HepG2 (cell line): ENCODE measurements around the gene SBK3. TPM values are rescaled to one million over a fixed set of nuclear protein-coding genes. Genes with fewer than 3 reads are reported as not detected.

Experiments used
- ARNT2 ChIP-seq: sonication (generic); formaldehyde crosslinking; IDR thresholded peaks from 2 replicates; pipeline ENCODE4 v1.8.0; 2022; ENCODE audit warnings: mild to moderate bottlenecking, low read depth, missing genetic modification reagents, moderate library complexity
- ESRRA ChIP-seq: sonication (generic); formaldehyde crosslinking; IDR thresholded peaks from 2 replicates; pipeline ENCODE4 v1.5.1; 2020; ENCODE audit warnings: mild to moderate bottlenecking, low read depth, missing genetic modification reagents
- FOXA1 ChIP-seq, 2 experiments: fragments of 450-650 bp in 1 of 2; sonication (generic) in 1 of 2; formaldehyde crosslinking in 1 of 2; IDR thresholded peaks; 2 replicates each; pipeline versions ENCODE4 v1.4.0 to v1.6.1; 2016 to 2020; ENCODE audit warnings: missing genetic modification reagents in 1 of 2
- GZF1 ChIP-seq: sonication (generic); formaldehyde crosslinking; IDR thresholded peaks from 2 replicates; pipeline ENCODE4 v1.5.1; 2020; ENCODE audit warnings: mild to moderate bottlenecking, missing genetic modification reagents
- HDAC1 ChIP-seq: sonication (generic); formaldehyde crosslinking; IDR thresholded peaks from 2 replicates; pipeline ENCODE4 v1.5.1; 2020; ENCODE audit warnings: mild to moderate bottlenecking, missing genetic modification reagents
- HOXA5 ChIP-seq: sonication (generic); formaldehyde crosslinking; IDR thresholded peaks from 2 replicates; pipeline ENCODE4 v1.4.0; 2020; ENCODE audit warnings: missing genetic modification reagents
- HOXA9 ChIP-seq: sonication (generic); formaldehyde crosslinking; IDR thresholded peaks from 2 replicates; pipeline ENCODE4 v1.8.1; 2022; ENCODE audit warnings: missing genetic modification reagents, mild to moderate bottlenecking, moderate library complexity, borderline replicate concordance
- IRF9 ChIP-seq: sonication (generic); formaldehyde crosslinking; IDR thresholded peaks from 2 replicates; pipeline ENCODE4 v1.8.0; 2022; ENCODE audit warnings: missing genetic modification reagents, mild to moderate bottlenecking, borderline replicate concordance
- KDM1A ChIP-seq: IDR thresholded peaks from 2 replicates; pipeline ENCODE4 v1.6.1; 2016; ENCODE audit warnings: missing compliant biosample characterization
- KDM5B ChIP-seq: sonication (generic); formaldehyde crosslinking; IDR thresholded peaks from 2 replicates; pipeline ENCODE4 v1.4.0; 2020; ENCODE audit warnings: missing genetic modification reagents, mild to moderate bottlenecking, borderline replicate concordance
- MED1 ChIP-seq: sonication (generic); formaldehyde crosslinking; IDR thresholded peaks from 2 replicates; pipeline ENCODE4 v1.4.0; 2020; ENCODE audit warnings: missing genetic modification reagents
- MEIS1 ChIP-seq: sonication (generic); formaldehyde crosslinking; IDR thresholded peaks from 2 replicates; pipeline ENCODE4 v1.9.0; 2021; ENCODE audit warnings: mild to moderate bottlenecking, missing genetic modification reagents, moderate library complexity, borderline replicate concordance
- MXD3 ChIP-seq: IDR thresholded peaks from 2 replicates; pipeline ENCODE4 v1.6.1; 2016; ENCODE audit warnings: mild to moderate bottlenecking, missing biosample characterization, missing genetic modification reagents
- NKX3-1 ChIP-seq: sonication (generic); formaldehyde crosslinking; IDR thresholded peaks from 2 replicates; pipeline ENCODE4 v1.5.0; 2020; ENCODE audit warnings: missing genetic modification reagents
- NR2C2 ChIP-seq: sonication (generic); formaldehyde crosslinking; IDR thresholded peaks from 2 replicates; pipeline ENCODE4 v1.4.0; 2020; ENCODE audit warnings: missing genetic modification reagents, mild to moderate bottlenecking, moderate library complexity, borderline replicate concordance
- ONECUT2 ChIP-seq: sonication (generic); formaldehyde crosslinking; IDR thresholded peaks from 2 replicates; pipeline ENCODE4 v1.4.0; 2020; ENCODE audit warnings: missing genetic modification reagents
- PHF8 ChIP-seq: sonication (generic); formaldehyde crosslinking; IDR thresholded peaks from 2 replicates; pipeline ENCODE4 v1.5.0; 2020; ENCODE audit warnings: missing genetic modification reagents
- SALL1 ChIP-seq: sonication (generic); formaldehyde crosslinking; IDR thresholded peaks from 2 replicates; pipeline ENCODE4 v1.8.0; 2022; ENCODE audit warnings: mild to moderate bottlenecking, missing genetic modification reagents
- SATB2 ChIP-seq: sonication (generic); formaldehyde crosslinking; IDR thresholded peaks from 2 replicates; pipeline ENCODE4 v1.5.0; 2020; ENCODE audit warnings: missing genetic modification reagents
- SPEN ChIP-seq: sonication (generic); formaldehyde crosslinking; IDR thresholded peaks from 2 replicates; pipeline ENCODE4 v1.5.1; 2020; ENCODE audit warnings: low read depth, mild to moderate bottlenecking, missing genetic modification reagents
- WIZ ChIP-seq: sonication (generic); formaldehyde crosslinking; IDR thresholded peaks from 2 replicates; pipeline ENCODE4 v1.5.1; 2020; ENCODE audit warnings: mild to moderate bottlenecking, missing genetic modification reagents
- ZFX ChIP-seq: sonication (generic); formaldehyde crosslinking; IDR thresholded peaks from 2 replicates; pipeline ENCODE4 v1.4.0; 2020; ENCODE audit warnings: mild to moderate bottlenecking, low read depth, missing genetic modification reagents, moderate library complexity
- ZNF3 ChIP-seq: IDR thresholded peaks from 2 replicates; pipeline ENCODE4 v1.7.0; 2017; ENCODE audit warnings: inconsistent platforms
- ZNF383 ChIP-seq: sonication (generic); formaldehyde crosslinking; IDR thresholded peaks from 2 replicates; pipeline ENCODE4 v1.4.0; 2020; ENCODE audit warnings: missing genetic modification reagents, mild to moderate bottlenecking, borderline replicate concordance
- ZNF605 ChIP-seq: sonication (generic); formaldehyde crosslinking; IDR thresholded peaks from 2 replicates; pipeline ENCODE4 v1.8.0; 2022; ENCODE audit warnings: mild to moderate bottlenecking, missing genetic modification reagents
- ZNF878 ChIP-seq: sonication (generic); formaldehyde crosslinking; IDR thresholded peaks from 2 replicates; pipeline ENCODE4 v1.8.1; 2023; ENCODE audit warnings: mild to moderate bottlenecking, missing genetic modification reagents, moderate library complexity
- ZSCAN22 ChIP-seq: sonication (generic); formaldehyde crosslinking; IDR thresholded peaks from 2 replicates; pipeline ENCODE4 v1.4.0; 2020; ENCODE audit warnings: mild to moderate bottlenecking, missing genetic modification reagents
- polyA plus RNA-seq, 8 experiments: library from polyadenylated mRNA; depleted of rRNA in 3 of 8; stranded (reverse) in 7 of 8; unstranded in 1 of 8; fragments of >200 nt; fragmentation: Illumina TruSeq in 4 of 8; extraction: Trizol in 4 of 8; gene quantifications; 2 replicates each; pipeline versions ENCODE4 v1.2.1 to v1.2.3, GENCODE V29; 2011 to 2016; ENCODE audit warnings: low read depth in 4 of 8, missing spikeins in 1 of 8, mixed read lengths in 1 of 8; ENCODE audit not compliant: insufficient read depth in 1 of 8
- total RNA-seq, 5 experiments: library from RNA; depleted of rRNA; stranded (reverse); fragments of >200 nt; fragmentation: Illumina TruSeq; extraction: Trizol; gene quantifications; 2 replicates each; pipeline ENCODE4 v1.2.3, GENCODE V29; 2016; ENCODE audit warnings: low read depth in 1 of 5
- TF ChIP-seq, protein P1 (sequence below): sonication (generic); formaldehyde crosslinking; IDR thresholded peaks from 2 replicates; pipeline ENCODE4 v1.8.0; 2022; ENCODE audit warnings: low read depth, missing genetic modification reagents

The SBK3 gene
- total and polyA plus RNA-seq, 2 of the 13 experiments (the other 11 are each of a cell fraction or from before 2014, with no cell fraction given), result 0.66 to 0.77 TPM

GRCh38 chr19:55581145-55581822 lies 35.9 kb upstream of the SBK3 start (continued):
- TF ChIP-seq ZSCAN22 (CRISPR knock-in tag) (0 out of 2 replicates have a peak, but pooled peaks have one; percentile 30), KDM1A (peak; percentile 78; the same call in 1 of the 2 replicates), NR2C2 (peak; percentile 47; the same call in 1 of the 2 replicates), GZF1 (CRISPR knock-in tag) (no peak; the same call in 1 of the 2 replicates), ESRRA (CRISPR knock-in tag) (no peak), MXD3 (CRISPR knock-in tag) (0 out of 2 replicates have a peak, but pooled peaks have one; percentile 42), ZNF605 (CRISPR knock-in tag) (no peak; the same call in 1 of the 2 replicates), SALL1 (peak; percentile 44), WIZ (CRISPR knock-in tag) (peak; percentile 83; the same call in 1 of the 2 replicates), HOXA5 (peak; percentile 41; the same call in 1 of the 2 replicates), ONECUT2 (0 out of 2 replicates have a peak, but pooled peaks have one; percentile 42), ZNF3 (peak; percentile 32), SATB2 (CRISPR knock-in tag) (0 out of 2 replicates have a peak, but pooled peaks have one; percentile 54), ARNT2 (CRISPR knock-in tag) (peak; percentile 55; the same call in 1 of the 2 replicates), MEIS1 (CRISPR knock-in tag) (peak; percentile 46; the same call in 1 of the 2 replicates), IRF9 (CRISPR knock-in tag) (peak; percentile 77; the same call in 1 of the 2 replicates), SPEN (CRISPR knock-in tag) (peak; percentile 55; the same call in 1 of the 2 replicates), ZNF878 (0 out of 2 replicates have a peak, but pooled peaks have one; percentile 25), ZNF383 (0 out of 2 replicates have a peak, but pooled peaks have one; percentile 83), ZFX (peak; percentile 9), HDAC1 (CRISPR knock-in tag) (peak; percentile 19; the same call in 1 of the 2 replicates), PHF8 (CRISPR knock-in tag) (peak; percentile 25; the same call in 1 of the 2 replicates), NKX3-1 (CRISPR knock-in tag) (peak; percentile 43; the same call in 1 of the 2 replicates), FOXA1 (IDR thresholded peaks at IDR 0.05) (no peak), FOXA1 (CRISPR knock-in tag; IDR thresholded peaks at IDR 0.05) (peak; percentile 59; the same call in 1 of the 2 replicates), MED1 (no peak), HOXA9 (CRISPR knock-in tag) (peak; percentile 42), KDM5B (CRISPR knock-in tag) (0 out of 2 replicates have a peak, but pooled peaks have one; percentile 60)
- TF ChIP-seq, protein P1, sequence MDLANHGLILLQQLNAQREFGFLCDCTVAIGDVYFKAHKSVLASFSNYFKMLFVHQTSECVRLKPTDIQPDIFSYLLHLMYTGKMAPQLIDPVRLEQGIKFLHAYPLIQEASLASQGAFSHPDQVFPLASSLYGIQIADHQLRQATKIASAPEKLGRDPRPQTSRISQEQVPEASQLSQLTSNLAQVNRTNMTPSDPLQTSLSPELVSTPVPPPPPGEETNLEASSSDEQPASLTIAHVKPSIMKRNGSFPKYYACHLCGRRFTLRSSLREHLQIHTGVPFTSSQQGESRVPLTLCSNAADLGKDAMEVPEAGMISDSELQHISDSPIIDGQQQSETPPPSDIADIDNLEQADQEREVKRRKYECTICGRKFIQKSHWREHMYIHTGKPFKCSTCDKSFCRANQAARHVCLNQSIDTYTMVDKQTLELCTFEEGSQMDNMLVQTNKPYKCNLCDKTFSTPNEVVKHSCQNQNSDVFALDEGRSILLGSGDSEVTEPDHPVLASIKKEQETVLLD, result 0 out of 2 replicates have a peak, but pooled peaks have one; percentile 66
